IMR-90 (cell line): ENCODE results near the gene HBEGF.

Experiments used
- CEBPB ChIP-seq: IDR thresholded peaks from 2 replicates; pipeline ENCODE4 v1.6.1; 2012; ENCODE audit warnings: low read depth, low read length, improper control_type of control experiment
- FOS ChIP-seq: fragments of 150-350 bp; IDR thresholded peaks from 2 replicates; pipeline ENCODE4 v1.6.1; 2016; ENCODE audit warnings: low read depth, low read length
- POLR2A ChIP-seq: IDR thresholded peaks from 2 replicates; pipeline ENCODE4 v1.6.1; 2012; ENCODE audit warnings: mild to moderate bottlenecking, low read depth, low read length
- RAD21 ChIP-seq: IDR thresholded peaks from 2 replicates; pipeline ENCODE4 v1.6.1; 2012; ENCODE audit warnings: low read length, improper control_type of control experiment
- RFX5 ChIP-seq: IDR thresholded peaks from 2 replicates; pipeline ENCODE4 v1.8.0; 2012; ENCODE audit warnings: low read depth, mild to moderate bottlenecking, low read length, moderate library complexity
- SMC3 ChIP-seq: fragments of 150-350 bp; IDR thresholded peaks from 2 replicates; pipeline ENCODE4 v1.6.1; 2016; ENCODE audit warnings: low read depth, mild to moderate bottlenecking, antibody characterized with exemption, low read length, moderate library complexity
- TF ChIP-seq, protein P1 (sequence below): conservative IDR thresholded peaks from 2 replicates; pipeline ENCODE4 v1.5.1; 2012; ENCODE audit warnings: mild to moderate bottlenecking, low read depth, low read length, improper control_type of control experiment
- TF ChIP-seq, protein P2 (sequence below): fragments of 150-350 bp; IDR thresholded peaks from 2 replicates; pipeline ENCODE4 v1.6.1; 2017; ENCODE audit warnings: mild to moderate bottlenecking, antibody characterized with exemption, low read length, low read depth

DNA sequence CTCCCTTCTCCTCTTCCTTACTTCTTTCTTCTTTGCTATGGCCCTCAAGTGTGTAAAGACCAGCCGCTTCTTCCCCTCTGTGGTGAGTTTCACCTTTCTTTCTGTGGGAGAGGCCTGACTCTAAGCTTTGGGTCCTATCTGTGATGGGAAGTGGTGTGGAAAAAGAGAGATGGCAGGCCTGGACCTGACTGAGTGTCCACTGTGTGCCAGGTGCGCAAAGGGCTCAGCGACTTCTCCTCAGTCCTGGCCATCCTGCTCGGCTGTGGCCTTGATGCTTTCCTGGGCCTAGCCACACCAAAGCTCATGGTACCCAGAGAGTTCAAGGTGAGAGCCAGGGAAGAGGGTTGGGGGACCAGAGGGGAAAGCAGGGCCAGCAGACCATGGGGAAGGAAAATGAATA is 19.5 kb upstream of the HBEGF start:
- TF ChIP-seq, protein P1, sequence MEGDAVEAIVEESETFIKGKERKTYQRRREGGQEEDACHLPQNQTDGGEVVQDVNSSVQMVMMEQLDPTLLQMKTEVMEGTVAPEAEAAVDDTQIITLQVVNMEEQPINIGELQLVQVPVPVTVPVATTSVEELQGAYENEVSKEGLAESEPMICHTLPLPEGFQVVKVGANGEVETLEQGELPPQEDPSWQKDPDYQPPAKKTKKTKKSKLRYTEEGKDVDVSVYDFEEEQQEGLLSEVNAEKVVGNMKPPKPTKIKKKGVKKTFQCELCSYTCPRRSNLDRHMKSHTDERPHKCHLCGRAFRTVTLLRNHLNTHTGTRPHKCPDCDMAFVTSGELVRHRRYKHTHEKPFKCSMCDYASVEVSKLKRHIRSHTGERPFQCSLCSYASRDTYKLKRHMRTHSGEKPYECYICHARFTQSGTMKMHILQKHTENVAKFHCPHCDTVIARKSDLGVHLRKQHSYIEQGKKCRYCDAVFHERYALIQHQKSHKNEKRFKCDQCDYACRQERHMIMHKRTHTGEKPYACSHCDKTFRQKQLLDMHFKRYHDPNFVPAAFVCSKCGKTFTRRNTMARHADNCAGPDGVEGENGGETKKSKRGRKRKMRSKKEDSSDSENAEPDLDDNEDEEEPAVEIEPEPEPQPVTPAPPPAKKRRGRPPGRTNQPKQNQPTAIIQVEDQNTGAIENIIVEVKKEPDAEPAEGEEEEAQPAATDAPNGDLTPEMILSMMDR, result no peak
- TF ChIP-seq POLR2A (no peak), RAD21 (no peak), CEBPB (no peak), SMC3 (no peak), FOS (no peak), RFX5 (no peak)
- TF ChIP-seq, protein P2, sequence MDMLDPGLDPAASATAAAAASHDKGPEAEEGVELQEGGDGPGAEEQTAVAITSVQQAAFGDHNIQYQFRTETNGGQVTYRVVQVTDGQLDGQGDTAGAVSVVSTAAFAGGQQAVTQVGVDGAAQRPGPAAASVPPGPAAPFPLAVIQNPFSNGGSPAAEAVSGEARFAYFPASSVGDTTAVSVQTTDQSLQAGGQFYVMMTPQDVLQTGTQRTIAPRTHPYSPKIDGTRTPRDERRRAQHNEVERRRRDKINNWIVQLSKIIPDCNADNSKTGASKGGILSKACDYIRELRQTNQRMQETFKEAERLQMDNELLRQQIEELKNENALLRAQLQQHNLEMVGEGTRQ, result no peak
